GM18873 (cell line): ENCODE measurements around the gene UCK2.
A peak's percentile ranks its signal among the peaks of the same experiment; 100 is the strongest.

Experiments
- ATAC-seq: cut with Tn5 transposase; IDR thresholded peaks from one replicate; pipeline ENCODE4 v1.9.1; 2021; ENCODE audit warnings: mild to moderate bottlenecking, moderate library complexity, moderate number of reproducible peaks; ENCODE audit not compliant: unreplicated experiment, low FRiP score

UCK2 gene

GRCh38 chr1:165833358-165833757, 5.9 kb downstream of the UCK2 start:
- ATAC-seq = no peak

GRCh38 chr1:165834229-165834628, 6.8 kb downstream of the UCK2 start:
- no peak for ATAC-seq

GRCh38 chr1:165834881-165835280, 7.5 kb downstream of the UCK2 start:
- no peak for ATAC-seq

GRCh38 chr1:165836664-165837482, 9.5 kb downstream of the UCK2 start:
- ATAC-seq = no peak

- no peak for ATAC-seq
These were observed 10.5 kb downstream of the UCK2 start for GRCh38 chr1:165837838-165838364.

- ATAC-seq = no peak
These were observed 13.0 kb downstream of the UCK2 start for GRCh38 chr1:165840423-165840822.

GRCh38 chr1:165841582-165842017, 14.2 kb downstream of the UCK2 start:
- ATAC-seq = no peak

- no peak for ATAC-seq
These were observed 14.7 kb downstream of the UCK2 start for GRCh38 chr1:165842023-165842670.

GRCh38 chr1:165842671-165843129, 15.3 kb downstream of the UCK2 start:
- peak; percentile 51 for ATAC-seq

- no peak for ATAC-seq
These were observed 15.9 kb downstream of the UCK2 start for GRCh38 chr1:165843304-165843703.

- no peak for ATAC-seq
These were observed 16.8 kb downstream of the UCK2 start for GRCh38 chr1:165844114-165844798.

GRCh38 chr1:165844933-165845332, 17.5 kb downstream of the UCK2 start:
- ATAC-seq = no peak

- ATAC-seq = no peak
These were observed 18.2 kb downstream of the UCK2 start for GRCh38 chr1:165845569-165845968.

- no peak for ATAC-seq
These were observed 18.8 kb downstream of the UCK2 start for GRCh38 chr1:165845992-165846748.

- ATAC-seq = no peak
These were observed 20.1 kb downstream of the UCK2 start for GRCh38 chr1:165847486-165847885.

- no peak for ATAC-seq
These were observed 22.1 kb downstream of the UCK2 start for GRCh38 chr1:165849353-165850133.

GRCh38 chr1:165851034-165851658, 23.7 kb downstream of the UCK2 start:
- peak; percentile 59 for ATAC-seq

GRCh38 chr1:165852871-165853270, 25.5 kb downstream of the UCK2 start:
- ATAC-seq = no peak

GRCh38 chr1:165853528-165854075, 26.2 kb downstream of the UCK2 start:
- ATAC-seq = no peak
